Measurements from ENCODE around the gene KCNK16. TPM values are rescaled to one million over a fixed set of nuclear protein-coding genes. Genes with fewer than 3 reads are reported as not detected.
A peak's percentile ranks its signal among the peaks of the same experiment; 100 is the strongest.

KCNK16 gene
- total RNA-seq, 2 donors from 2014 or later: 2.9 TPM; not detected in 1

DNA sequence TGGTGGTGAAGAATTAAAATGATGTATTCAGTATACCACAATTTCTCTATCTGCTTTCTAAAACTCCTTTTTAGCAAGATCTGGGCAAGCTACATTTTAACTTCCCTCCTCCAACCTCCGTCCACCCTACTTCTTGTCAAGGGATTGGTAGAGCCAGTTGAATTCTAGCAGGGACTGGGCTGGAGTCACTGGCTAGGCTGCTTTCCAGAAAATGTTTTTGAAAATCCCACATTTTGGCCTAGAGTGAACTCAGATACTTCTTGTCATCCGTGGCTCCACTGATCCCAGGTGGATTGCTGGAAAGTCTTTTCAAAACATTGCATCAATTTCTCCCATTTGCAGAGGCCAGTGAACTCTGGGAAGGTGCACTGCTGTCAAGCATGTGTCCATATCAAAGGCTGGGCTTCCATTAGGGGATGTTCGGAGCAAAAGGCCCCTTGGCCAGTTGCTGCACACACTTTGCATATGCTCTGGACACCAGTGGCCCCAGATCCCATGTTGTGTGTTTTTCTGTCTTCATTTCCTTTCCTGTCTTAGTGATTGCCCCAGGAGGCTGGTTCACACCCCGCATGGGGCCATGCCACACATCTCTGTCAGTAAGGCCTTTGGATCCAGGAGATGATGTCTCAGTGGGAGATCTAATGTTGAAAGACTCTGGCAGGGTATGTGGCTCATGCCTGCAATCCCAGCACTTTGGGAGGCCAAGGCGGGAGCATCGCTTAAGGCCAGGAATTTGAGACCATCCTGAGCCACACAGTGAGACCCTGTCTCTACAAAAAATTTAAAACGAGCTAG, 11.3 kb upstream of the KCNK16 start:
- H3K9me3 ChIP-seq: no peaks in the 10 kb centered on the region
- no peak overlapping the region for H3K27ac ChIP-seq
- intact Hi-C loops (cut with DNase I): no loop called here
- no peaks in the 10 kb centered on the region for H3K27me3 ChIP-seq
- H3K36me3 ChIP-seq (replicated peaks in 1 of 2; ENCODE audit: insufficient read depth in 1 of 2, low read depth in 2 of 2): no peaks in the 10 kb centered on the region
- ATAC-seq: no peak
- H3K4me3 ChIP-seq: no peak overlapping the region
- H3K4me1 ChIP-seq: peaks cover 5% of the 10 kb centered on the region
- no peak for DNase-seq
- no peak for TF ChIP-seq POLR2A (IDR thresholded peaks at IDR 0.05)
- TF ChIP-seq CTCF (IDR thresholded peaks at IDR 0.05): no peak
- 85 to 93% methylated on average over 7 of the region's 7 CpGs for WGBS, 2 donors

GRCh38 chr6:39330476-39330875, 8.0 kb upstream of the KCNK16 start:
- H3K9me3 ChIP-seq: no peaks in the 10 kb centered on the region
- intact Hi-C loops (cut with DNase I): no loop called here
- no peak overlapping the region for H3K27ac ChIP-seq
- peak in 3 of 4 donors; percentile 55 to 64 (median 56) for DNase-seq
- H3K36me3 ChIP-seq (replicated peaks in 1 of 2; ENCODE audit: insufficient read depth in 1 of 2, low read depth in 2 of 2): no peaks in the 10 kb centered on the region
- 54 to 66% methylated on average over 3 of the region's 3 CpGs for WGBS, 2 donors
- peaks cover 8% of the 10 kb centered on the region for H3K4me1 ChIP-seq
- no peak for TF ChIP-seq CTCF (IDR thresholded peaks at IDR 0.05)
- no peak for TF ChIP-seq POLR2A (IDR thresholded peaks at IDR 0.05)
- no peaks in the 10 kb centered on the region for H3K27me3 ChIP-seq
- ATAC-seq: no peak
- no peak overlapping the region for H3K4me3 ChIP-seq

DNA sequence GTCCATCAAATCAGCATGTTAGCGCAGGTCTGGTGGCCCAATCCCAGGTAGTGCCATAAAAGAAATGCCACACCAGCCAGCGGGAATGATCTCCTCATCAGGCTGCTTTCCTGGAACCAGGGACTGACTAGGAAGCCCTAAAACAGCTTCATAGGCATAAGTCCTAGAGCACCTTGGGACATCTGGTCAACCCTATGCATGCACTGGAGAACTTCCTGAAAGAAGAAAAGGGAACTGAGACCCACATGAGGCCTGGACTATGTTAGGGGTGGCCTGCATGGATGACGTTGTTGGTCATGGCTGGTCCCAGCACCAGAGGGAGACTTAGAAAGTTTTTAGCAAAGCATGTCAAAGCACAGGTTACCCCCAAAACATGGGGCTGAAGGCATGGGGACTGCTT, 7.6 kb upstream of the KCNK16 start:
- intact Hi-C loops (cut with DNase I): no loop called here
- Histone ChIP-seq H3K4me3 (no peak overlapping the region), H3K4me1 (peaks cover 8% of the 10 kb centered on the region), H3K27me3 (no peaks in the 10 kb centered on the region), H3K36me3 (replicated peaks in 1 of 2; ENCODE audit: insufficient read depth in 1 of 2, low read depth in 2 of 2) (no peaks in the 10 kb centered on the region), H3K9me3 (no peaks in the 10 kb centered on the region), H3K27ac (no peak overlapping the region)
- WGBS, 2 donors: 84 to 86% methylated on average over 3 of the region's 3 CpGs
- TF ChIP-seq POLR2A (IDR thresholded peaks at IDR 0.05) (no peak), CTCF (IDR thresholded peaks at IDR 0.05) (no peak)
- ATAC-seq: no peak
- DNase-seq: no peak

GRCh38 chr6:39328066-39328465, 5.6 kb upstream of the KCNK16 start:
- TF ChIP-seq CTCF (IDR thresholded peaks at IDR 0.05) (no peak), POLR2A (IDR thresholded peaks at IDR 0.05) (no peak)
- Histone ChIP-seq H3K27ac (no peak overlapping the region), H3K27me3 (no peaks in the 10 kb centered on the region), H3K36me3 (replicated peaks in 1 of 2; ENCODE audit: insufficient read depth in 1 of 2, low read depth in 2 of 2) (no peaks in the 10 kb centered on the region), H3K9me3 (no peaks in the 10 kb centered on the region), H3K4me1 (peaks cover 8% of the 10 kb centered on the region), H3K4me3 (no peak overlapping the region)
- ATAC-seq (no peak), DNase-seq (no peak)
- WGBS, 2 donors: 85 to 90% methylated on average over 10 to 12 of the region's 12 CpGs
- intact Hi-C loops (cut with DNase I): no loop called here

DNA sequence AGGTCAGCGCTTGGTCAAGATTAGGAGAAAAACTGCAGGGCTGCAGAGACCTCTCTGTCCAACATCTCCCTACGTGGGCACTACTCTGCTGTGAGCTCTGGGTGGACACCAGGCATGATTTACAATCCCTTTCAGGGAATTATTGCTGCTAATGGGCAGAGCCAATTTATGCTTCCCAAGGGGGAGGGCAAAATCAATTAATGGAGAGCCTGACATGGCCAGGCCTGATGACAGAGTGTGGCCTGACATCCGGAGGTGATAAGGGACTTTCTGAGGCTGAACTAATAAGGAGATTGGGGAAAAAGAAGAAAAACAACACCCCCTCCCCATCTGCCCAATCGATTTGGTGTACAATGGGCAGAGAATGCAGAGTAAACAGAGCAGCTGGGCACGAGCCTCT, 5.0 kb upstream of the KCNK16 start:
- DNase-seq: no peak
- no peak for ATAC-seq

More for the DNA sequence above, 5.0 kb upstream of the KCNK16 start:
- peaks cover 8% of the 10 kb centered on the region for H3K4me1 ChIP-seq
- no peaks in the 10 kb centered on the region for H3K9me3 ChIP-seq
- no peak overlapping the region for H3K4me3 ChIP-seq
- no peak overlapping the region for H3K27ac ChIP-seq
- no peaks in the 10 kb centered on the region for H3K36me3 ChIP-seq (replicated peaks in 1 of 2; ENCODE audit: insufficient read depth in 1 of 2, low read depth in 2 of 2)
- TF ChIP-seq CTCF (IDR thresholded peaks at IDR 0.05): no peak
- TF ChIP-seq POLR2A (IDR thresholded peaks at IDR 0.05): no peak
- 47 to 53% methylated on average over 5 of the region's 5 CpGs for WGBS, 2 donors
- H3K27me3 ChIP-seq: no peaks in the 10 kb centered on the region
- intact Hi-C loops (cut with DNase I): no loop called here

Measured in body of pancreas (tissue), 4 donors.